SK-N-MC (cell line): ENCODE measurements around the gene MTUS2.

Experiments
- EZH2 ChIP-seq: fragments of 200-600 bp; sonication (generic); IDR thresholded peaks from one replicate; pipeline ENCODE4 v1.6.1; 2017; ENCODE audit warnings: antibody characterized with exemption
- POLR2AphosphoS5 ChIP-seq: IDR thresholded peaks from 2 replicates; pipeline ENCODE4 v1.6.1; 2012; ENCODE audit warnings: mild to moderate bottlenecking, low read depth, low read length, borderline replicate concordance

DNA sequence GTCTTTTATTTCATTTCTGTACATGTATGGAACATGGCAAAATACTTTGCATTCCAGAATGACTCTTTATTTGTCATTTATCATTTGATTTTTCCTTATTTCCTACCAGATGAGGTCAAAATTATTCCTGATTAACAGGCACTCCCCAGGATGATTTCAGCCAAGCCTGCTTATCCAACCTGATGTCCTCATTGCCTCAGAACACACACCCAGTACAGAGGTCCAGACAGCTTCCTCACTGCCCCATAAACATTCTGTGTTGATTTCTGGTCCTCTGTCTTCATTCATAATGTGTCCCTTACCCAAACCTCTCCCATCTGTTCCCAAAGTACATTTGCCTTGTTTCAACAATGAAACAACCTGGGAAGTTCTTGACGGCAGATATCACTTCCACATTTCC, 367.4 kb downstream of the MTUS2 start:
- TF ChIP-seq EZH2 = no peak
- no peak for TF ChIP-seq POLR2AphosphoS5
